Measurements from ENCODE around the gene CAMTA1. TPM values are rescaled to one million over a fixed set of nuclear protein-coding genes. Genes with fewer than 3 reads are reported as not detected.

Gene CAMTA1
- total RNA-seq, 3 donors from 2014 or later: 73.4 to 114 (median 82.6) TPM

GRCh38 chr1:6965083-6965934 is 180.1 kb downstream of the CAMTA1 start:
- TF ChIP-seq CTCF (IDR thresholded peaks at IDR 0.05): no peak
- DNase-seq: peak in 1 of 3 donors; percentile 15
- ATAC-seq: no peak
- no peaks in the 10 kb centered on the region for H3K36me3 ChIP-seq (ENCODE audit: low read depth)
- peaks cover 17% of the 10 kb centered on the region for H3K4me1 ChIP-seq (ENCODE audit: low read depth)
- H3K4me3 ChIP-seq: no peak overlapping the region
- intact Hi-C loops (cut with DNase I, micrococcal nuclease): no loop called here
- no peaks in the 10 kb centered on the region for H3K9me3 ChIP-seq

GRCh38 chr1:6965935-6966241 is 180.6 kb downstream of the CAMTA1 start:
- H3K4me1 ChIP-seq (ENCODE audit: low read depth): peaks cover 17% of the 10 kb centered on the region
- H3K4me3 ChIP-seq: no peak overlapping the region
- no peak for DNase-seq
- H3K9me3 ChIP-seq: no peaks in the 10 kb centered on the region
- H3K36me3 ChIP-seq (ENCODE audit: low read depth): no peaks in the 10 kb centered on the region
- TF ChIP-seq CTCF (IDR thresholded peaks at IDR 0.05): no peak
- no peak for ATAC-seq
- intact Hi-C loops (cut with DNase I, micrococcal nuclease): no loop called here

- Histone ChIP-seq H3K4me3 (no peak overlapping the region), H3K9me3 (no peaks in the 10 kb centered on the region), H3K4me1 (ENCODE audit: low read depth) (peaks cover 17% of the 10 kb centered on the region), H3K36me3 (ENCODE audit: low read depth) (no peaks in the 10 kb centered on the region)
- TF ChIP-seq CTCF (IDR thresholded peaks at IDR 0.05): no peak
- intact Hi-C loops (cut with DNase I, micrococcal nuclease): no loop called here
- DNase-seq (no peak), ATAC-seq (no peak)
Observed at GRCh38 chr1:6966326-6966725, 181.1 kb downstream of the CAMTA1 start.

- ATAC-seq (no peak), DNase-seq (no peak)
- H3K9me3 ChIP-seq: no peaks in the 10 kb centered on the region
- intact Hi-C loops (cut with DNase I, micrococcal nuclease): no loop called here
- no peaks in the 10 kb centered on the region for H3K36me3 ChIP-seq (ENCODE audit: low read depth)
- peaks cover 17% of the 10 kb centered on the region for H3K4me1 ChIP-seq (ENCODE audit: low read depth)
- H3K4me3 ChIP-seq: no peak overlapping the region
- TF ChIP-seq CTCF (IDR thresholded peaks at IDR 0.05): no peak
Observed at GRCh38 chr1:6967431-6968111, 182.3 kb downstream of the CAMTA1 start.

GRCh38 chr1:6969106-6969505 is 183.9 kb downstream of the CAMTA1 start:
- ATAC-seq (no peak), DNase-seq (no peak)
- H3K4me3 ChIP-seq: no peak overlapping the region
- H3K4me1 ChIP-seq (ENCODE audit: low read depth): peaks cover 12% of the 10 kb centered on the region
- H3K36me3 ChIP-seq (ENCODE audit: low read depth): no peaks in the 10 kb centered on the region
- intact Hi-C loops (cut with DNase I, micrococcal nuclease): no loop called here
- no peak for TF ChIP-seq CTCF (IDR thresholded peaks at IDR 0.05)
- no peaks in the 10 kb centered on the region for H3K9me3 ChIP-seq

Measured in mucosa of descending colon (tissue), 3 donors.